ENCODE results near the gene CARD9.

CARD9 gene

DNA sequence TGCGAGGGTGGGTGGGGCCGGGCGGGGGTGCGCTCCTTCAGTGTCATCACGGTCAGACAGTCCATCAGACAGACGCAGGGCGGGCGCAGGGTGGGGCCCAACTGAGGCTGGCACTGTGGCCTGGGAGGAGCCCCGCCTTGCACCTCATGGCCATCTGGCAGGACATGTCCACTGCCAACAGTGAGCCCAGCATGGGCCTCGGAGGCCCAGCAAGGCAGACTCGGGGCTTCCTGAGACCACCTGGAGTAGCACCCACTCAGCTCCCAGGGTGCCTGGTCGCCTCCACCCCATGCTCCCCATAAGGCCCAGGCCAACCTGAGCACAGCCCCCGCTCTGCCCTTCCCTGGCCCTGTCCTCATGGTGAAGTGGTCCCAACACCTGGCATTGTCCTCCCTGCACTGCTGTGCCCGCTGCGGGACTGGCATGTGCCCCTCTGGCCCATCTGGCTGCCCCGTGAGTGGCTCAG lies 54.7 kb downstream of the CARD9 start:
- DNase-seq: no peak

DNA sequence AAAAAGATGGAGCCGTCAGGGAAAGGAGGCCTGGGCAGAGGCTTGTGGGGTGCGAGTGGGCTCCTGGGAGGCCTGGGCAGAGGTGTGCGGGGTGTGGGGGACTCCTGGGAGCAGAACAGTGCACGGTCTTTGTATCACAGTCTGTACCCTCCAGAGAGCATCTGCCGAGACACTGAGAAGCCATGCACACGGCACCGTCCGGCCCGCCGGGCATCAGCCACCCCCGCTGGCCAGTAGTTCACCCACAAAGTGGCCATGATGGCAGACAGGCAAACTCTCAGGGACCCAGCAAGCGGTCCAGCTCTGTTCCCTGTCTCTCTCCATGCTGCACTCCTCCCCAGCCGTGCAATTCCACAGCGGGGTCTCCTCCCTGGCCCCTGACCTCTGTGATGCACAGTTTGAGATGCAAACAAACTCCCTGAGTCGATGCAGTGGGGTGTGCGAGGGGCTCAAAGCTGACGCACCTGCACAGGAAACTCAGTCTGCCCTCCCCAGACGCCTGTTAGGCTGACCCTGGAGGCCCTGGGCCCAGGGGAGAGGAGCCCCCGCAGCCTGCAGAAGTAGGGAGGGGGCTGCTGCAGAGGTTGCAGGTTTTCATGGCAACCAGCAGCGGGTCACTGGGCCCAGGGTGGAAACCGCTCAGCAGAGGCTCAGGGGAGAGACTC lies 55.2 kb downstream of the CARD9 start:
- DNase-seq: no peak

DNA sequence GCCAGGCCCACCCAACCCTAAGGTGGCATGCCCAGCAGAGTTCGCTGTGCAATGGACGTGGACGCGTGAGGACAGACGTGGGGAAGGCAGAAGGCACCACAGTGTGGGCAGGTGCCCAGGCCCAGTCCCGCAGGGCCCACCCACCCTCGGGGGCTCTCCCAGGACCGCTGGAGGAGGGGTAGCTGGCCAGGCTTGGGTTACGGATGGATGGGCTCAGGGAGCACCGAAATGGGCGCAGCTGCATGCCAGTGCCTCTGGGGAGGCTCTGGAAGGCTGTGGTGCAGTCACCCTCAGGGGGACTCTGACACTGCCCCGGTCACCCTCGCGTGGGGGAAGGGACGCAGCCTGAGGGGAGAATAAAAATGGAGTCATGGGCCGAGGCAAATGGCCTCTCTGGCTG lies 55.8 kb downstream of the CARD9 start:
- no peak for DNase-seq

DNA sequence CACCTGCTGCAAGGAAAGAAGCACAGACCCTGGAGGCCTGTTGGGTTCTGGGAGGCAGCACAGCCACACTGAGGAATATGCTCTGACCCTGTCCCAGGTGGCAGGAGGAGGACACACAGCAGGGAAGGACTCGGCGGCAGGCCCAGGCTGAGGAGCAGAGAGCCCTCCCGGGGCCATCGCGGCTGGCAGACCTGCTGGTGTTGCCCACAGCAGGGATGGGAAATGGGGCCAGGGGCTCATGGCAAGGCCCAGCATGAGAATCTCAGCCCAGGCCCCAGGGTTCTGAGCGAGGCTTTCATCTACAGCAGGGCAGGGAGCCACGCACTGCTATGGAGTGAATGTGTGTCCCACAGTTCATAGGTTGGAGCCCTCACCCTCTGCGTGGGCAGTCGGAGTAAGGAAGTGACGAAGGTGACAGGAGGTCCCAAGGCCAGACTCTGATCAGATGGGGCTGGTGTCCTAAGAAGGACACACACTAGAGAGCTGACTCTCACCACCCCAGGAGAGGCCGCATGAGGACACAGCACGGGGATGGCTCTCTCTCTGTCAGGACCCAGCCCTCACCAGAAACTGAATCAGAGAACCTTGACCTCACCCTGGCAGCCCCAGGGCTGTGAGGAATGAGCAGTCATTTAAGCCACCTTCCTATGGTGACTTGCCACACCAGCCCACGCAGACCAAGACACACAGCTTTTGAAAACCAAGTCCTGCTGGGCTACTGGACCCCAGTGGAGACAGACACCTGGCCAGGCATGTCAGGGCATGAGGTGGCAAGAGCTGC lies 56.4 kb downstream of the CARD9 start:
- DNase-seq: no peak

DNA sequence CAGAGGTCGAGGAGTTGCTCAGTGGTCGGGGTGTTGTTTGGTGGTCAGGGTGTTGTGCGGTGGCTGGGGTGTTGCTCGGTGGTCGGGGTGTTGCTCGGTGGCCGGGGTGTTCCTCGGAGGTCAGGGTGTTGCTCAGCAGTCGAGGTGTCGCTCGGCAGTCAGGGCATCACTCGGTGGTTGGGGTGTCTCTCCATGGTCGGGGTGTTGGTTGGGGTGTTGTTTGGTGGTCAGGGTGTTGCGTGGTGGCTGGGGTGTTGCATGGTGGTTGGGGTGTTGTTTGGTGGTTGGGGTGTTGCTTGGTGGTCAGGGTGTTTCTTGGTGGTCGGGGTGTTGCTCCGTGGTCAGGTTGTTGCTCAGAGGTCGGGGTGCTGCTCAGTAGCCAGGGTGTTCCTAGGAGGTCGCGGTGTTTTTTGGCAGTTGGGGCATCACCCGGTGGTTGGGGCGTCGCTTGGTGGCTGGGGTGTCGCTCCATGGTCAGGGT lies 57.2 kb downstream of the CARD9 start:
- DNase-seq: no peak

DNA sequence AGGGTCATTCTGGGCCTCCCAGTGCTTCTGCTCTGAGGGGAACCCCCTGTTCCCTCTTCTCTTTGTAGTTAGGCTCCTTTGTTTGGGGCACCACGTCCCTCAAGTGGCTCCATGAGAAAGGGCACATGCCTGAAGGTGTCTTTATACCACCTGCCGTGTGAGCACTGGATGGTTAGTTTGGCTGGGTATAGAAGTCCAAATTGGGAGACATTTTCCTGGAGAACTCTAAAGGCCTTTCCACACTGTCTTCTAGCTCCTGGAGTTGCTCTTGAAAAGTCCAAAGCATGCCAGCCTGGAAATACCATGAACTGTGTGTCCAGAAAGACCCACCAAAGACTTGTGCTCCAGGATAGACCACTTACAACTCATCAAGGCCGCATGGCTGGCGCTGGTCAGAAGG lies 58.5 kb downstream of the CARD9 start:
- DNase-seq: no peak

DNA sequence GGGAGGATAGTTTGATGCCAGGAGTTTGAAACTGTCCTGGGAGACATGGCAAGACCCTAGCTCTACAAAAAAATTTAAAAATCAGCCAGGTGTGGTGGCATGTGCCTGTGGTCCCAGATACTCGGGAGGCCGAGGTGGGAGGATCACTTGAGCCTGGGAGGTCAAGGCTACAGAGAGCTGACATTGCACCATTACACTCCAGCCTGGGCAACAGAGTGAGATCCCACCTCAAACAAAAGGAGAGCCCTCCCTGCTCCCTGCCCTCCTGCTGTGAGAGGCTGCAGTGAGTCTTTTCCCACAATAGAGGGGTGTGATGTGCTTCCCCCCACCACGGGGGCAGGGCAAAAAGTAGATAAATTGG lies 59.4 kb downstream of the CARD9 start:
- no peak for DNase-seq
